Measurements from ENCODE around the gene RERG.
"Not testable (repeated sequence)": the region's sequence is repeated elsewhere in the genome, so short reads cannot be mapped to it uniquely, and the experiment has no call there.

Gene RERG, protein sequence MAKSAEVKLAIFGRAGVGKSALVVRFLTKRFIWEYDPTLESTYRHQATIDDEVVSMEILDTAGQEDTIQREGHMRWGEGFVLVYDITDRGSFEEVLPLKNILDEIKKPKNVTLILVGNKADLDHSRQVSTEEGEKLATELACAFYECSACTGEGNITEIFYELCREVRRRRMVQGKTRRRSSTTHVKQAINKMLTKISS

GRCh38 chr12:15220915-15221885, at the start of gene RERG:
Gene RERG (minus strand): TSS chr12:15221417. CDS start chr12:15217489, 3,928 bp downstream.
- no peak for DNase-seq

GRCh38 chr12:15270591-15270990, 49.4 kb upstream of the RERG start:
- DNase-seq = no peak

- DNase-seq = peak; percentile 60
Measured at GRCh38 chr12:15268927-15269552, 47.8 kb upstream of the RERG start.

DNA sequence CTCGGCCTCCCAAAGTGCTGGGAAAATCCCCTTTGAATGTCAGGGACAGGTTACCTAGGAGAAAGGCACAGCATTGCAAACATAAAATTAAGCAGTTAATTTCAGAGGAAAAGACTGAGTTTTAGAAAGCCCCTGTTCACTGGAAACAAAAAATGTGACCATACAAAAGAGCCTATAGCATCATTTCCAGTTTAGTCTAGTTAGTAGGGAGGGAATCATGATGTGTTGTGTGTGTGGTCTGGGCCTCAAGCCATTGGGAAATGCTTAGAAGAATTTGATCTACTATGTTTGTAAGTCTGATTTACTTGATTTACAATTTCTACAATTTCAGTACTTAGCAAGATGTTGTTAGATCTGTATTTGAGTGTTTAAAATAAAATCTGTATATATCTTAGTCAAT, 47.1 kb upstream of the RERG start:
- DNase-seq = no peak

DNA sequence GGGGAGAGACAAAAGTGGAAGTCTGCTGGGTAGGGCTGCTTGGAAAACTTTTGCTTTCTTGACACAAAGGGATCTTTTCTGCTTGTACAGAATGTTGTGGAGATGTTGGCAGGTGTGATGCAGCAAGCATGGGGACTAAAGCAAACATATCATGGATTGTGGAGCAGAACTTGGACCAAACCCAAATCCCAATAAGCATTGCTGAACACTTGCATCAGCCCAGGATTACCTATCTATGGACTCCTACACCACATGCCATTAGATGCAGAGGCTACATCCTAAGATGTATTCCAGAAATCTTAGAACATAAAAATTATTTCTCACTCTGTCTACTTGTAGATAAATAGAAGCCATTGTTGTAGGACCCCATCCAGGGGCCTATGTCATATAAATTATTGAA, 44.7 kb upstream of the RERG start:
- no peak for DNase-seq

- DNase-seq = no peak
Measured at GRCh38 chr12:15256761-15257160, 35.5 kb upstream of the RERG start.

- no peak for DNase-seq
Measured at GRCh38 chr12:15253990-15254389, 32.8 kb upstream of the RERG start.

DNA sequence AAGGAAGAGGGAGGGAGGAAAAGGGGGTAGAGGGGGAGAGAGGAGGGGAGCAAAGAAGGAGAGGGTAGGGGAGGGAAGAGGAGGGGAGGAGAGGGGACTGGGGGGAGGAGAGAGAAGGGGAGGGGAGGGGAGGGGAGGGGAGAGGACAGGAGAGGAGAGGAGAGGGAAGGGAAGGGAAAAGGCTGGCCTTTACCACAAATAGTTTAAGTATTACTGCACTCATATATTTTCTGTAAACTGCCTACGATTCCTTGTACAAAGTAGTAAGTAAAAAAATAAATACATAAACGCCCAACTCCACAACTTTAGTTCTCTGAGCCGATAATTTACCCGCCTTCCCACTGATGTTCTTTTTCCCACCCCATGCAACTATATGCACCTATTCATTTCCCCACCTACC, 23.7 kb upstream of the RERG start:
- DNase-seq = no peak

GRCh38 chr12:15244341-15244740, 23.1 kb upstream of the RERG start:
- DNase-seq = no peak

- no peak for DNase-seq
Measured at GRCh38 chr12:15243102-15243501, 21.9 kb upstream of the RERG start.

DNA sequence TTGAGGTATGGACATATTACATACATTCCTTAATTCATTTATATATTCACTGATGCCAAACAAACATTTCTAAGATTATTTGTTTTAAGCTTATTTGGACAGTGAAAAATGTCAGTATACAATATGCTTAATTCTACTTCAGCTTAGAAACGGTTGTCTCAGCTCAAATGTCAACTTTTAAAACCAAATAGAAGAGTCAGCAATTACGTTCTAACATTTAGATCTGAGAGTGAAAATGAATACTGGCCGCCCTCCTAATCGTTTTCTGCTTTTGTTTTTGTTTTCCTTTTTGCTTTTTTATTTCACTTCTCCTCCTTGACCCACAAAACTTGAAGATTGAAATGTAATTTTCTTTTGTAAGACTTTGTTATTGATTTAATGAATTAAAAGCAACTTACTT, 19.7 kb upstream of the RERG start:
- no peak for DNase-seq

DNA sequence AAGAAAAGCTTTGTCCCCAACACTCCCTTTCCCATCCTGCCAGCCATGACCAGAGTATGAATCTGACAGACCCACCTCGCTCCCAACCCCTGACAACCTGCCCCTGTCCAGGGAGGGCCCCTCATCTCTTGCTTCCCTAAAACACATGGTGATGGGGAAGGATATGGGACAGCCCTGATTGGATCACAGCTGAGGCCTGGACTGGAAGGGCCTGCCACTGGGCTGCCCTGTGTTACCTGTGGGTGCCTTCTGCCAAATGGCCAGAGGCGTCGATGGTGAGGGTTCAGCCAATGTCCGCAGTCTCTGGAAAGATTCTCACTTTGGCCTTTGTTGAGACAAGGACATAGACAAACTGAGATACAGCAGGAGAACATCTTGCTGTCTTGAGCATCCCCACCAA, 13.3 kb upstream of the RERG start:
- DNase-seq = no peak

GRCh38 chr12:15234011-15234410, 12.8 kb upstream of the RERG start:
- DNase-seq = no peak

- DNase-seq = no peak
Measured at GRCh38 chr12:15232959-15233358, 11.7 kb upstream of the RERG start.

GRCh38 chr12:15231493-15231892, 10.3 kb upstream of the RERG start:
- DNase-seq = no peak

GRCh38 chr12:15230751-15231150, 9.5 kb upstream of the RERG start:
- DNase-seq = no peak

DNA sequence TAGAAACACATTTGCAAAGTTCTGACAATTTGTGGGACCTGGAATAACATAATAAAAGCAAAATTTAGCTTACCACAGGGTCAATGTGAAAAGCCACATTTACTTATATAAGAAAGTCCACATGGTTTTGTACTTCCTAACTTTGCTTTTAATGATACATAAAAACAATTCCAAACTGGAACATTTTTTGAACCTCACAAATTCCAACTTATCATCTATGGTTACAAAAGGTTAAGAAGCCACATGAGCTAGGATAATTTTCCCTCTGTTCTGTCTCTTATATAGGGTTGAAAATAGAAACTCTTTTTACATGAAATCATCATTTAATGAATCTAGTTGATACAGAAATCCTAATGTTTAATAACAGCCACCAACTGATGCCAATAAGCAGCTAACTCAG, 8.9 kb upstream of the RERG start:
- no peak for DNase-seq

GRCh38 chr12:15227004-15227679, 5.9 kb upstream of the RERG start:
- no peak for DNase-seq

DNA sequence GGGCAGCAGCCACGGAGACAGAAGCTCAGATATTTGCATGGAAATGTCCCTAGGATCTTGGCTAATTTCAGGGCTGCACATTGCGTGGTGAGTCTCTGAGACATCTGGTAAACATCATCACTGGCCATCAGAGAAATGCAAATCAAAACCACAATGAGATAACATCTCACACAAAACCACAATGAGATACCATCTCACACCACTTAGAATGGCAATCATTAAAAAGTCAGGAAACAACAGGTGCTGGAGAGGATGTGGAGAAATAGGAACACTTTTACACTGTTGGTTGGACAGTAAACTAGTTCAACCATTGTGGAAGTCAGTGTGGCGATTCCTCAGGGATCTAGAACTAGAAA, 4.6 kb upstream of the RERG start:
- not testable (repeated sequence) for DNase-seq

GRCh38 chr12:15225136-15225862, 4.1 kb upstream of the RERG start:
- DNase-seq = no peak

- DNase-seq = no peak
Measured at GRCh38 chr12:15222219-15222618, 1.0 kb upstream of the RERG start.

GRCh38 chr12:15220451-15220850, 766 bp downstream of the RERG start:
- no peak for DNase-seq

DNA sequence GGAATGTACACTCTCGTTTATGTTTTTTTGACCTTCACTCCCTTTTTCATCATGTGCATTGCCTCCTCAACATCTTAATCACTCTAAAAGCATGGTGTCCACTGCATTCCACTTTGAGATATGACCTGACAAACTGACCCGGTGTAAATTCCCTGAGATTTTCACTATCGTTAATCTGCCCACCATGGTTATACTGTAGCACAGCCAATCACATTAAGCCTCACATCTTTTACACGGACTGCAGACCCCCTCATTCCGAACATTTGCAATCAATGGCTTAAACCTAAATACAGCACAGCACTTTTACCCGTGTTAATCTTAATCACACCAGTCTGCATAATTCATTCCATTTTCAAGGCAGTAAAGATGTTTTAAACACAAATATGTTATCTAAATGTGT, 2.4 kb downstream of the RERG start:
- no peak for DNase-seq
